KG1 (cell line): Measurements from ENCODE around the gene SCUBE3.

Source experiments
- DNase-seq: peaks from one replicate; lab custom pipeline; 2025; lab: John Stamatoyannopoulos, UW

SCUBE3 gene

GRCh38 chr6:35240838-35241801, 27.4 kb downstream of the SCUBE3 start:
- peak; percentile 45 for DNase-seq

- no peak for DNase-seq
These were observed 28.7 kb downstream of the SCUBE3 start for GRCh38 chr6:35242486-35242885.

GRCh38 chr6:35242906-35243305, 29.1 kb downstream of the SCUBE3 start:
- DNase-seq = no peak

GRCh38 chr6:35243386-35243958, 29.7 kb downstream of the SCUBE3 start:
- no peak for DNase-seq

- no peak for DNase-seq
These were observed 30.8 kb downstream of the SCUBE3 start for GRCh38 chr6:35244551-35244950.

- DNase-seq = no peak
These were observed 34.0 kb downstream of the SCUBE3 start for GRCh38 chr6:35247642-35248231.

GRCh38 chr6:35248300-35248699, 34.5 kb downstream of the SCUBE3 start:
- DNase-seq = no peak

GRCh38 chr6:35248965-35249364, 35.2 kb downstream of the SCUBE3 start:
- DNase-seq = no peak

GRCh38 chr6:35251949-35252348, 38.2 kb downstream of the SCUBE3 start:
- no peak for DNase-seq

- no peak for DNase-seq
These were observed 39.5 kb downstream of the SCUBE3 start for GRCh38 chr6:35253249-35253648.

- no peak for DNase-seq
These were observed 44.6 kb downstream of the SCUBE3 start for GRCh38 chr6:35258336-35258735.

- peak; percentile 76 for DNase-seq
These were observed 45.1 kb downstream of the SCUBE3 start for GRCh38 chr6:35258858-35259193.

GRCh38 chr6:35259194-35259947, 45.6 kb downstream of the SCUBE3 start, which contains the start of gene ZNF76:
TSS of gene ZNF76 (plus strand) at chr6:35259735. CDS start at chr6:35281152, 21,417 bp downstream.
- peak; percentile 92 for DNase-seq

GRCh38 chr6:35259948-35260590, 46.3 kb downstream of the SCUBE3 start:
- peak; percentile 36 for DNase-seq

- no peak for DNase-seq
These were observed 47.1 kb downstream of the SCUBE3 start for GRCh38 chr6:35260591-35261570.

GRCh38 chr6:35262596-35262995, 48.8 kb downstream of the SCUBE3 start:
- no peak for DNase-seq

GRCh38 chr6:35264550-35265274, 51.0 kb downstream of the SCUBE3 start:
- DNase-seq = no peak

- no peak for DNase-seq
These were observed 51.8 kb downstream of the SCUBE3 start for GRCh38 chr6:35265523-35265922.

- no peak for DNase-seq
These were observed 53.7 kb downstream of the SCUBE3 start for GRCh38 chr6:35267446-35267845.

GRCh38 chr6:35267897-35268296, 54.1 kb downstream of the SCUBE3 start:
- DNase-seq = no peak
